GM18951 (cell line): Measurements from ENCODE around the gene MRPL58.
"Not testable (repeated sequence)": the region's sequence is repeated elsewhere in the genome, so short reads cannot be mapped to it uniquely, and the experiment has no call there.

Source experiments
- POLR2A ChIP-seq: IDR thresholded peaks from 4 replicates; pipeline ENCODE4 v1.6.1; 2011; ENCODE audit warnings: mild to moderate bottlenecking; ENCODE audit not compliant: insufficient read length, insufficient read depth; ENCODE audit errors: extremely low read depth
- in situ Hi-C: fragments of 300-500 bp; cut with MboI; formaldehyde crosslinking; loops from one replicate; pipeline ENCODE4 v1.12.0; 2022; ENCODE audit warnings: low sequenced_read_pairs, mixed read lengths, inconsistent platforms; ENCODE audit not compliant: unreplicated experiment

The MRPL58 gene

DNA sequence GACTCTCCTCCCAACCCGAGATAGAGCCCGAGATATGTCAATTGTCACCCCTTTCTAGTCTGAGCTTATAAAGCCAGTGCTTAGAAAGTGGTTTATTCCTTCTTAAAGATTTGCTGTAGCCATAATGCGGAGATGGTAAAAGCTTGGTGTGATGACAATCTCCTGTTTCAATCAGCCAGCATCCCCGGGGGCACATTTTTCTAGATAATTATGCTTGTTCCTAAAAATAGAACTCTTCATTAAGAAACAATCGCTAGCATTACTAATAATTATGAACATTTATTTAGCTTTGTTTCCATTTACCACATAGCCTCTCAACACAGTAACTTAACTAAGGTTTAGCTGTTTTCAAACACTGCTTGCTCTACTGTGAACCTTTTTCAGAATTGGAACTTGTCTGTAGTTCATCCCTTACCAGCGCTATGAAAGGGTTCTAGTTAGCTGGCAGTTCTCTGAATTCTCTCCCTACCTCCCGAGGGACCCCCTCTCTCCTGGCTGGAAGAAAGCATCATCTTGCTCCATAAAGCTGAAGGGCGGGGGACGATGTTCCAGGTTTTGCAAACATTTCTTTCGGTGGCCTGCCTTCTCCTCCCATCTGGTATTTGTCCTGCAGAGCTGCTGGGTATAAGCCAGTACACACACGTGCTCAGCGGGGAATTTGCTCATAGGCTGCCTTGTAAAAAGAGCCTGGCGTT, 922 bp upstream of the MRPL58 start:
- TF ChIP-seq POLR2A, result no peak
- in situ Hi-C loops, result no loop called here

DNA sequence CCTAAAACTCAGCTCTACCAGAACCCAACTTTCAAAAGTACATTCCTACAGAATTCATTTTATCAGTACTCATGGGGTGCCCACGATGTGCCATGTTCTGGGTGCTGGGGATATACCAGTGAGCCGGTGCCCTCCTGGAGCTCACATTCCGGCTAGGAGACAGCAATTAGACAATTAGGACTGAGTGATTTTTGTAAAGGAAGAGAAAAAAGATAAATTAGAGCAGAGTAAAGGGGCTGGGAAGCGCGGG, 449 bp upstream of the MRPL58 start:
- in situ Hi-C loops, result no loop called here
- no peak for TF ChIP-seq POLR2A

DNA sequence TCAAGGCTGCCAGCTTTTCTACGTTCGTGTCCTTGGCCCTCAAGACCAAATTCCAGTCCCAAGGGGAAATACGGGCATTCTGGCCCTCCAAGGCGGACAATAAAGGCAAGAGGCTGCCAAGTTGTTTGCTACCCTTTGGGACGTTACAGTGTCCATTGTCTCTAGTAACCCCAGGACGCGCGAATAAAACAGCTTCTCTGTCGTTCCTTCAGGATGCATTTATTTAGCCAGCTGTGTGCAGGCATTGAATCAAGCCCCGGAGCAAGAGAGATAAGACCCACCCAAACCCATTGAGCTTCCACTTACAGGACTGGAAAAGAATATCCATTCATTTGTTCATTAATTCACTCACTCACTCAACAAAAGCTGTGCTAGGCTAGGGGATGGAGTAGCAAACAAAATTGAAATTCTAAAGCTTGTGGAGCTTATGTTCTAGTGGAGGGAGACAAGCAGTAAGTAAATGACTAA, 656 bp downstream of the MRPL58 start:
- in situ Hi-C loops, result no loop called here
- TF ChIP-seq POLR2A, result no peak

DNA sequence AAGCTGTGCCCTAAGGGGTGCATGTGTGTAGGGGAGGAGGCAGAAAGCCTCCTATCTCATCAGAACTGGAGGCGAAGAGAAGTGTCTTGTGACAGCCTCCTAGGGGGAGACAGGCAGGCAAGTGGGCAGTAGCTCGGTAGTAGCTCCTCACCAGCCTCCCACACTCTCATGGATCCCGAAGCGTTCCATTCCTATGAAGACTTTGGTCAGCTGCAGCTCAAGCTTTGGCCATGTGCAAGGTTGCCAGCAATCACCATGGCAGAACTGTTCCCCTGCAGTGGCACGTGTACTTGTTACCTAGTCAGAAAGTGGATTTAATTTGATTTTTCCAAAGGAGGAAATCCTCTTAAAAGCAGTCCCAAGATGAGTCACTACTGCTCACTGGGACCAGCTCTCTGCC, 6.7 kb downstream of the MRPL58 start:
- in situ Hi-C loops, result no loop called here
- no peak for TF ChIP-seq POLR2A

DNA sequence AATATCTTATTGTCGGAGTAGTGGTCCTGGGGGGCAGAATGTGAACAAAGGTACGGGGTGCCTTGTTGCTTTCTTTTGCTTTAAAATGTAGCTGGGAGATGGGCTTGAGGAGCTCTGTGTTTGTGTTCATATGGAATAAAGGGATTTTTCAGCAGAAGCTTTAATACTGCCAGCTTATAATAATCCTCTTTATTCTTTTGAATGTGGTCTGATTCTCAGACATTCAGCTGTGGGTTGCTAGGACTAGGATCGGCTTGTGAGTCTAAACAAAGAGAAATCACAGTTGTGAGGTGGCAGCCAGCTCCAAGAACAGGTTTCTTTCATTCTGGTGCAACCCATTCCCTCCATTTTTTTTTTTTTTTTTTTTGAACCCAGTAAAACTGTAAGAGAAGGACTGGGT, 7.2 kb downstream of the MRPL58 start:
- in situ Hi-C loops, result no loop called here
- no peak for TF ChIP-seq POLR2A

DNA sequence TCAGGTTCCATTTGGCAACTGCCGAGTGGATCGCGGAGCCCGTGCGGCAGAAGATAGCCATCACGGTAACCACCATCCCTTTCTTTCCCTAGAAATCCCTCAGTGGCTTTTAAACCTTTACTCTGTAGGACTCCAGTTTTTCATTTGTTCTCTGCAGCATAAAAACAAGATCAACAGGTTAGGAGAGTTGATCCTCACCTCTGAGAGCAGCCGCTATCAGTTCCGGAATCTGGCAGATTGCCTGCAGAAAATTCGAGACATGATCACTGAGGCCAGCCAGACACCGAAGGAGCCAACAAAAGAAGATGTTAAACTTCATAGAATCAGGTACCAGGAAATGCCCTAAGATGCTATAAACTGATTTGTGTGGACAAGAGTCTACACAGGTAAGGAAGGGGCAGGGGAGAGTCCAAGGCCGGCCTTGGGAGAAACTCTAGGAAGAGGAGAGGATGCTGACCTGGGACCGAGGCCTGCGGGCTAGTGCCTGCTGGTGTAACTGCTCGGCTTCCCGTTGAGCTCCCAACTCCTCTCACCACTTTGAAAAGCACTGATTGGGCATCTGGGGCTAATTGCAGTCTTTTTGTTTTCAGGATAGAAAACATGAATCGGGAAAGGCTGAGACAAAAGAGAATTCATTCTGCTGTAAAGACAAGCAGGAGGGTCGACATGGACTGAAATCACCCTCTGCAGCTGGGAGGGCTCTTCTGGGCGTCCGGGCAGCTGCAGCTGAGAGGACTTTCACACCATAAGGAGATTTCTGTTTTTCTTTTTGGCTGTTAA, 8.1 kb downstream of the MRPL58 start:
- TF ChIP-seq POLR2A, result no peak
- in situ Hi-C loops, result no loop called here

DNA sequence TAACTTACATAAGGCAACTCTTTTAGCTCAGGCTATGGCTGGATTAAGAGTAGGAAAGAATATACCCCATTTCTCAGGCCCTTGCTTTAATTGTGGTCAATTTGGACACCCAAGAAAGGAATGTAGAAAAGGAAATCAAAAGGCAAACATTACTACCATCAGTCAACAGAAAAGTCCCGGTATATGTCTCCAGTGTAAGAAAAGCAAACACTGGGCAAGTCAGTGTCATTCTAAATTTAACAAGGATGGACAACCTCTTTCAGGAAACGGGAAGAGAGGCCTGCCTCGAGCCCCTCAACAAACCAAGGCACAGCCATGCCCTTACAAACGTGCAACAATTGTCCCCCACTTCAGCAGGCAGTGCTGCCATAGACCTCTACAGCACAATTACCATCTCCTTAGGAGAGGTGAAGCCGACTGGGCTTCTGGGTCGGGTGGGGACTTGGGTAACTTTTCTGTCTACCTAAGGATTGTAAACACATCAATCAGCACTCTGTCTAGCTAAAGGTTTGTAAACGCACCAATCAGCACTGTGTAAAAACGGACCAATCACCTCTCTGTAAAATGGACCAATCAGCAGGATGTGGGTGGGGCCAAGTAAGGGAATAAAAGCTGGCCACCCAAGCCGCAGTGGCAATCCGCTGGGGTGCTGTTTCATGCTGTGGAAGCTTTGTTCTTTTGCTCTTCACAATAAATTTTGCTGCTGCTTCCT, 12.4 kb downstream of the MRPL58 start:
- TF ChIP-seq POLR2A, result no peak
- in situ Hi-C loops, result no loop called here

DNA sequence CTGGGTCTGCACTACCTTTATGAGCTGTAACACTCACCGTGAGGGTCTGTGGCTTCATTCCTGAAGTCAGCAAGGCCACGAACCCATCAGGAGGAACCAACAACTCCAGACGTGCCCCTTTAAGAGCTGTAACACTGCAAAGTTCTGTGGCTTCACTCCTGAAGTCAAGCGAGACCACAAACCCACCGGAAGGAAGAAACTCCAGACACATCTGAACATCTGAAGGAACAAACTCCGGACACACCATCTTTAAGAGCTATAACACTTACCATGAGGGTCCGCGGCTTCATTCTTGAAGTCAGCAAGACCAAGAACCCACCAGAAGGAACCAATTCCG, 12.9 kb downstream of the MRPL58 start:
- in situ Hi-C loops, result not testable (repeated sequence)

DNA sequence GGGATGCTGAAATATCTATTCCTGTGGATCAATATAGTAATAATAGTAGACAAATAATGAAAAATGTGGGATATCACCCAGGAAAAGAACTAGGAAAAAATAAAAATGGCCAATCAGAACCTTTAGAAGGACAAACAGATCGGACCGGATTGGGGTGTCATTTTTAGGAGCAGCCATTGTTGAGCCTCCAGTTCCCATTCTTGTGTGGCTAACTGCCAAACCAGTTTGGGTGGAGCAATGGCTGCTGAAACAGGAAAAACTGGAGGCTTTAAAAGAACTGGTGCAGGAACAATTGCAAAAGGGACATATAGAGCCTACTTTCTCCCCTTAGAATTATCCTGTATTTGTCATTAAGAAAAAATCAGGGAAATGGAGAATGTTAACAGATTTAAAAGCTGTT, 14.2 kb downstream of the MRPL58 start:
- in situ Hi-C loops, result not testable (repeated sequence)

DNA sequence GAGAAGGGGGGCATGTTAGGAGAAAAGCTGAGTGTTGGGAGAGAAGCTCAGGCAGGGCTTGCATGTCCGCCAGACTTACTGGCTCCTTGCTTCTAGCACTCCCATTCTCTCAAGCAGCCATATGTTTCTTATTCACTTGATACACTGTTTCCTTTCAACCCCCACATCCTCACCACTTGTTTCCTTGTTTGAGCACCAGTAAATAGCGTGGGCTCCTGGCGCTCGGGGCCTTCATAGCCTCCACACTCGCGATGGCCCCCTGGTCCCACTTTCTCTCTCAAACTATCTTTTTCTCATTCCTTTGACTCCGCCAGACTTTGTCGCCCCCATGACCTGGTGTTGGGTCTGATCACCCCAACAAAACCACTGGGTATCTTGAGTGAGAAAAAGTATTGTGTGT, 17.7 kb downstream of the MRPL58 start:
- in situ Hi-C loops, result no loop called here

DNA sequence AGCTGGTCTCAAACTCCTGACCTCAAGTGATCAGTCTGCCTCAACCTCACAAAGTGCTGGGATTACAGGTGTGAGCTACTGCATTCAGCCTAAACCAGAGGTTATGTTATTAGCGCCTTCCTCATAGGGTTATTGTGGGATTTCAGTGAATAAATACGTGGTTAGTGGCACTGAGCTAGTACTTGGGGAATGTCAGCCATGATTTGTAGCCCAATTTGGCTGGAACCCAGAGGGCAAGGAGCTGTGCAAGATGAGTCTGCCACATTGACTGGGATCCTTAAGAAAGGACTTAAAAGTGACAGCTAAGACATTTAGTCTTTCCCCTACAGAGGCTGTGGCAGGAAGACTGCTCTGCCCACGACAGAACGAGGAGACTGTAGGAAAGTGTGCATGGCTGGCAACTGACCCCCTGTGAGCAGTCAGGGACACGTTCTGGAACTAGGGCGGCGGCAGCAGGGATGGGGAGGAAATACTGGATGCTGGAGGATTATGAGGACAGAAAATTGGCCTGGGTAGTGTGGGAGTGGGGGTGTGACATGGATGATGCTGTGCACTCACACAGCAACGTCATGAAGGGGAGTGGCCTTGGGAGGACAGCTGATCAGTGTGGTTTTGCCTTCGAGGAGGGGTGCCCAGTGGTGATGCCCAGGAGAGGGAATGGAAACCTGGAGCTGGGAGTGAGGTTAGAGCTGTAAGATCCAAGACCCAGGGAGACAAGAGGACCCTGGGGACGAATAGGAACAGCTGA, 19.7 kb downstream of the MRPL58 start:
- no peak for TF ChIP-seq POLR2A
- in situ Hi-C loops, result no loop called here

More for the DNA sequence above, 17.7 kb downstream of the MRPL58 start:
- no peak for TF ChIP-seq POLR2A

DNA sequence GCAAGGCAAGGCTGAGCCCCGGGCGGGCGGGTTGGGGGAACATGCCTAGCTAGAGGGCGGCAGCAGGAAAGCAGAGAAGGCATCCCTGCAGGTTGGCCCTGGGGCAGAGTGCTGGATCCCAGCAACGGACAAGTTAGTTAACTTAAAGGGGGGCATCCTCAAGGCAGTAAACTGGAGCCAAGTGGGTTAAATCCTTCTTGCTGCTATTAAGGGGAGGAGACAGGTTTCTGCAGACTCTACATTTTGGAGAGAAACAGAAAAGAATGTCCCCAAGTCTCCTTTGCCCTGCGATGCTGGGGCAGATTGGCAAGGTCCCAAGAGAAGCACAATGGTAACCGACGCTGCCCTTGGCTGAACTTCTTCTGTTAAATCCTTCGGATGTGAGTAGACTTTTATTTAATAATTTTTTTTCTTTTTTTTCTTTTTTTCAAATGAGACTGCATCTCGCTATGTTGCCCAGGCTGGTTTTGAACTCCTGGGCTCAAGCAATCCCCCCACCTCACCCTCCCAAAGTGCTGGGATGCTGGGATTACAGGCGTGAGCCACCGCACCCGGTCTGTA, 20.3 kb downstream of the MRPL58 start:
- in situ Hi-C loops, result no loop called here
- no peak for TF ChIP-seq POLR2A
